Small intestine (tissue), 7 donors: Measurements from ENCODE around the gene FCGBP. TPM values are rescaled to one million over a fixed set of nuclear protein-coding genes. Genes with fewer than 3 reads are reported as not detected.
A peak's percentile ranks its signal among the peaks of the same experiment; 100 is the strongest.
"Not testable (repeated sequence)": the region's sequence is repeated elsewhere in the genome, so short reads cannot be mapped to it uniquely, and the experiment has no call there.

Experiments
- DNase-seq, 2 donors: peaks; one replicate each; pipeline versions ENCODE4 v3.0.0 to v3.0.0-alpha.2; 2013
- FAIRE-seq: peaks from 2 replicates; lab custom pipeline; 2012; peaks lifted over from hg19 to GRCh38; lab: Jason Lieb, UNC
- H3K27ac ChIP-seq, 3 donors: one replicate each; pipeline ENCODE4 v1.5.1; 2013; ENCODE audit warnings: low read length in 2 of 3, mild to moderate bottlenecking in 2 of 3, control low read depth in 1 of 3, inconsistent platforms in 1 of 3, low read depth in 1 of 3, moderate library complexity in 1 of 3
- H3K27me3 ChIP-seq, 3 donors: one replicate each; pipeline ENCODE4 v1.6.1; 2013; ENCODE audit warnings: low read length in 3 of 3, inconsistent platforms in 1 of 3; ENCODE audit not compliant: control insufficient read depth in 3 of 3, insufficient read depth in 3 of 3
- H3K36me3 ChIP-seq, 3 donors: one replicate each; pipeline ENCODE4 v1.6.1; 2013; ENCODE audit warnings: low read length in 3 of 3, inconsistent platforms in 1 of 3, low read depth in 1 of 3, mild to moderate bottlenecking in 1 of 3, moderate library complexity in 1 of 3; ENCODE audit not compliant: control insufficient read depth in 3 of 3, insufficient read depth in 2 of 3
- H3K4me1 ChIP-seq, 3 donors: one replicate each; pipeline ENCODE4 v1.6.1; 2013; ENCODE audit warnings: low read length in 2 of 3, inconsistent platforms in 1 of 3, low read depth in 1 of 3, mild to moderate bottlenecking in 1 of 3, moderate library complexity in 1 of 3; ENCODE audit not compliant: control insufficient read depth in 3 of 3, insufficient read depth in 2 of 3
- H3K4me3 ChIP-seq, 3 donors: one replicate each; pipeline ENCODE4 v1.5.1; 2013; ENCODE audit warnings: low read length in 3 of 3, control low read depth in 1 of 3, inconsistent platforms in 1 of 3, low read depth in 1 of 3, mild to moderate bottlenecking in 1 of 3, moderate library complexity in 1 of 3
- H3K9me3 ChIP-seq, 2 donors: one replicate each; pipeline ENCODE4 v1.6.1; 2013; ENCODE audit warnings: low read depth in 1 of 2, low read length in 1 of 2; ENCODE audit not compliant: control insufficient read depth in 2 of 2, insufficient read depth in 1 of 2
- WGBS, 3 donors: extraction: QIAGEN DNeasy Blood & Tissue Kit; methylation state at CpG; one replicate each; pipeline ENCODE4 v1.1.7; 2013; 5-methylcytosine and 5-hydroxymethylcytosine counted together
- polyA plus RNA-seq, 4 donors: library from polyadenylated mRNA; stranded (reverse) in 3 of 4; unstranded in 1 of 4; fragments of 200-250 nt in 3 of 4; fragments of 120-200 nt in 1 of 4; gene quantifications; one replicate each; pipeline versions ENCODE4 v1.2.1 to v1.2.3, GENCODE V29; 2013
- donor health status: healthy with polysubstance abuse.
- donor health status: control.
- donor health status: control.
- donor health status: Bipolar disorder and iron deficiency.
- donor health status: healthy.

FCGBP gene
- polyA plus RNA-seq, 4 donors: 17.0 to 743 (median 81.2) TPM

GRCh38 chr19:39958942-39959341 lies 24.5 kb upstream of the FCGBP start:
- not testable (repeated sequence) for H3K36me3 ChIP-seq, H3K4me1 ChIP-seq

GRCh38 chr19:39957886-39958285 lies 23.5 kb upstream of the FCGBP start:
- not testable (repeated sequence) for FAIRE-seq

More at GRCh38 chr19:39958942-39959341, 24.5 kb upstream of the FCGBP start:
- DNase-seq, H3K4me3 ChIP-seq, H3K9me3 ChIP-seq, FAIRE-seq, H3K27me3 ChIP-seq, H3K27ac ChIP-seq: not testable (repeated sequence)
- 88 to 96% (median 92%) methylated on average over 3 of the region's 3 CpGs for WGBS, 3 donors

DNA sequence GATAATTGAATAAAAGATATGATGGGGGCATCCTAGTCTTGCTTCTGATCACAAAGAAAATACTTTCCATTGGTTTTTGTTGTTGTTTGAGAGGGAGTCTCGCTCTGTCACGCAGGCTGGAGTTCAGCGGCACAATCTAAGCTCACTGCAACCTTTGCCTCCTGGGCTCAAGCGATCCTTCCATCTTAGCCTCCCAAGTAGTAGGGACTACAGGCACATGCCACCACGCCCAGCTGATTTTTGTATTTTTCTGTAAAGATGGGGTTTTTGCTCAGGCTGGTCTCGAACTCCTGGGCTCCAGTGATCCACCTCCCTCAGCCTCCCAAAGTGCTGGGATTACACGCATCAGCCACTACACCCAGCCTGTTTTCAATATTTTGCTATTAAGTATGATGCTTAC lies 19.5 kb upstream of the FCGBP start:
- no peaks in the 10 kb centered on the region for H3K36me3 ChIP-seq
- FAIRE-seq (no peak), DNase-seq (no peak)
- H3K4me3 ChIP-seq: no peak overlapping the region
- H3K9me3 ChIP-seq: no peaks in the 10 kb centered on the region
- H3K4me1 ChIP-seq: peaks cover 0 to 4% (median 0%) of the 10 kb centered on the region in 3 donors
- no peaks in the 10 kb centered on the region for H3K27me3 ChIP-seq
- WGBS, 3 donors: 84 to 95% (median 90%) methylated on average over 7 of the region's 7 CpGs
- no peak overlapping the region for H3K27ac ChIP-seq

More at GRCh38 chr19:39957886-39958285, 23.5 kb upstream of the FCGBP start:
- H3K4me3 ChIP-seq, H3K36me3 ChIP-seq, H3K27ac ChIP-seq, H3K4me1 ChIP-seq, DNase-seq, H3K9me3 ChIP-seq, H3K27me3 ChIP-seq: not testable (repeated sequence)
- WGBS, 3 donors: 76 to 94% (median 86%) methylated on average over 5 of the region's 5 CpGs

GRCh38 chr19:39951686-39952085 lies 17.3 kb upstream of the FCGBP start:
- Histone ChIP-seq H3K4me1 (peaks cover 0 to 4% (median 2%) of the 10 kb centered on the region in 3 donors), H3K4me3 (no peak overlapping the region), H3K9me3 (no peaks in the 10 kb centered on the region), H3K27ac (no peak overlapping the region), H3K36me3 (no peaks in the 10 kb centered on the region), H3K27me3 (no peaks in the 10 kb centered on the region)
- FAIRE-seq (no peak), DNase-seq (peak in 1 of 2 donors; percentile 19)
- WGBS, 3 donors: 54 to 75% (median 62%) methylated on average over 3 of the region's 3 CpGs

GRCh38 chr19:39951065-39951650 lies 16.7 kb upstream of the FCGBP start:
- Histone ChIP-seq H3K36me3 (no peaks in the 10 kb centered on the region), H3K27me3 (no peaks in the 10 kb centered on the region), H3K9me3 (no peaks in the 10 kb centered on the region), H3K4me3 (no peak overlapping the region), H3K27ac (no peak overlapping the region), H3K4me1 (peaks cover 0 to 7% (median 4%) of the 10 kb centered on the region in 3 donors)
- 95 to 100% (median 97%) methylated on average over 2 of the region's 2 CpGs for WGBS, 3 donors
- FAIRE-seq (no peak), DNase-seq (no peak)

DNA sequence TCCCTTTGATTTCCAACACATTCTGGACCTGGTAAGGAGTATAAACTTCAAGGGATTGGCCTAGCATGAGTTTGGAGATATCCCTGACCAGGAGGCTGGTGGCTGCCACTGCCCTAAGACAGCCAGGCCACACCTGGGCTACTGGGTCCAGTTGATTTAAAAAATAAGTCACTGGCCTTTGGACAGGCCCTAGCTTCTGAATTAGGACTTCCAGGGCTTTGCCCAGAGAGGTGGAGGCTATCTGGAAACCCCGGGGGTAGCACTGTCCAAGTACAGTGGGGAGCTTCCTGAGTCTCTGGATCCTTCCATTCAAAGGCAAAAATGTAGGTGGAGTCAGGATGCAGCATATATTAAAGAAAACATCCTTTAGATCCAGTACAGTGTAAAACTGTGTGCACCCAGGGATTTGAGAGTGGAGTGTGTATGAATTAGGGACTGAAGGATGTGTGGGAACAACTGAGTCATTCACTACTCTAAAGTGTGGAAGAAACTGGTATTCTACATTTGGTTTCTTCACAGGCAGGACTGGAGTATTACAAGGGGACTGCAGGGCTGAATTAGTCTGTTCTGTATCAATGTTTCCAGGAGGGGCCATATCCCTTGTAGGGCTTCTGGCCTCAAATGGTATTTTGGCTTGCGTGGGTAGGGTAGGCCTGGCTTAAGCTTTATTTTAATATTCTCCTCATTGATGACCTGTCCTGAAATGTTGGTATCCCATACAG lies 14.8 kb upstream of the FCGBP start:
- no peak overlapping the region for H3K27ac ChIP-seq
- no peak overlapping the region for H3K4me3 ChIP-seq
- 92 to 98% (median 95%) methylated on average over 2 of the region's 2 CpGs for WGBS, 3 donors
- no peaks in the 10 kb centered on the region for H3K36me3 ChIP-seq
- DNase-seq (no peak), FAIRE-seq (no peak)
- H3K9me3 ChIP-seq: no peaks in the 10 kb centered on the region
- peaks cover 4 to 25% (median 7%) of the 10 kb centered on the region in 3 donors for H3K4me1 ChIP-seq
- H3K27me3 ChIP-seq: no peaks in the 10 kb centered on the region

DNA sequence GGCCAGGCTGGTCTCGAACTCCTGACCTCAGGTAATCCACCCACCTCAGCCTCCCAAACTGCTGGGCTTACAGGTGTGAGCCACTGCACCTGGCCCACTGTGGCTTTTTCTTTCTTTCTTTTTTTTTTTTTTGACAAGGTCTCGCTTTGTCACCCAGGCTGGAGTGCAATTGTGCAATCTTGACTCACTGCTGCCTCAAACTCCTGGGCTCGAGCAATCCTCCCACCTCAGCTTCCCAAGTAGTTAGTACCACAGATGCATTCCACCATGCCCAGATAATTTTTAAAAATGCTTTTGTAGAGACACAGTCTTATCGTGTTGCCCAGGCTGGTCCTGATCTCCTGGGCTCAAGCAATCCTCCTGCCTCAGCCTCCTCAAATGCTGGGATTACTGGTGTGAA lies 12.1 kb upstream of the FCGBP start:
- FAIRE-seq: no peak
- no peaks in the 10 kb centered on the region for H3K36me3 ChIP-seq
- H3K4me3 ChIP-seq: no peak overlapping the region
- WGBS, 3 donors: 64 to 79% (median 69%) methylated on average over 3 to 4 of the region's 4 CpGs
- peak overlapping the region in 1 of 3 donors; percentile 56 for H3K27ac ChIP-seq
- no peak for DNase-seq
- H3K9me3 ChIP-seq: no peaks in the 10 kb centered on the region
- peaks cover 0 to 47% (median 14%) of the 10 kb centered on the region in 3 donors for H3K4me1 ChIP-seq
- no peaks in the 10 kb centered on the region for H3K27me3 ChIP-seq

- FAIRE-seq: no peak
- Histone ChIP-seq H3K4me3 (peak overlapping the region in 1 of 3 donors; percentile 8), H3K27ac (peak overlapping the region; percentile 90 to 96 (median 94)), H3K27me3 (no peaks in the 10 kb centered on the region), H3K4me1 (peaks cover 6 to 53% (median 14%) of the 10 kb centered on the region in 3 donors), H3K36me3 (no peaks in the 10 kb centered on the region), H3K9me3 (peaks cover 0 to 6% of the 10 kb centered on the region in 2 donors)
- WGBS, 3 donors: 21 to 63% (median 46%) methylated on average over 7 of the region's 7 CpGs
- peak; percentile 80 for DNase-seq
Measured at GRCh38 chr19:39943586-39943985, 9.2 kb upstream of the FCGBP start.
